Skeletal muscle satellite cell (primary cell): Measurements from ENCODE around the gene DGCR6.
"Not testable (repeated sequence)": the region's sequence is repeated elsewhere in the genome, so short reads cannot be mapped to it uniquely, and the experiment has no call there.

Experiments
- H3K27me3 ChIP-seq: 2 replicates; pipeline ENCODE4 v1.7.0; 2013; ENCODE audit warnings: low read length; ENCODE audit not compliant: control insufficient read depth, insufficient read depth
- H3K36me3 ChIP-seq: 2 replicates; pipeline ENCODE4 v1.7.0; 2013; ENCODE audit warnings: mild to moderate bottlenecking, control low read depth, low read length; ENCODE audit not compliant: insufficient read depth
- H3K4me1 ChIP-seq: 2 replicates; pipeline ENCODE4 v1.7.0; 2013; ENCODE audit warnings: low read length; ENCODE audit not compliant: control insufficient read depth, insufficient read depth
- H3K4me2 ChIP-seq: 2 replicates; pipeline ENCODE4 v1.7.0; 2013; ENCODE audit warnings: mild to moderate bottlenecking, low read length
- H3K4me3 ChIP-seq: 2 replicates; pipeline ENCODE4 v1.7.0; 2013; ENCODE audit warnings: low read length
- H3K9ac ChIP-seq: 2 replicates; pipeline ENCODE4 v1.7.0; 2013; ENCODE audit warnings: mild to moderate bottlenecking, low read depth, low read length, moderate library complexity
- H3K9me3 ChIP-seq: replicated peaks from 2 replicates; pipeline ENCODE4 v1.7.0; 2013; ENCODE audit warnings: mild to moderate bottlenecking, control low read depth, low read length

Gene DGCR6

DNA sequence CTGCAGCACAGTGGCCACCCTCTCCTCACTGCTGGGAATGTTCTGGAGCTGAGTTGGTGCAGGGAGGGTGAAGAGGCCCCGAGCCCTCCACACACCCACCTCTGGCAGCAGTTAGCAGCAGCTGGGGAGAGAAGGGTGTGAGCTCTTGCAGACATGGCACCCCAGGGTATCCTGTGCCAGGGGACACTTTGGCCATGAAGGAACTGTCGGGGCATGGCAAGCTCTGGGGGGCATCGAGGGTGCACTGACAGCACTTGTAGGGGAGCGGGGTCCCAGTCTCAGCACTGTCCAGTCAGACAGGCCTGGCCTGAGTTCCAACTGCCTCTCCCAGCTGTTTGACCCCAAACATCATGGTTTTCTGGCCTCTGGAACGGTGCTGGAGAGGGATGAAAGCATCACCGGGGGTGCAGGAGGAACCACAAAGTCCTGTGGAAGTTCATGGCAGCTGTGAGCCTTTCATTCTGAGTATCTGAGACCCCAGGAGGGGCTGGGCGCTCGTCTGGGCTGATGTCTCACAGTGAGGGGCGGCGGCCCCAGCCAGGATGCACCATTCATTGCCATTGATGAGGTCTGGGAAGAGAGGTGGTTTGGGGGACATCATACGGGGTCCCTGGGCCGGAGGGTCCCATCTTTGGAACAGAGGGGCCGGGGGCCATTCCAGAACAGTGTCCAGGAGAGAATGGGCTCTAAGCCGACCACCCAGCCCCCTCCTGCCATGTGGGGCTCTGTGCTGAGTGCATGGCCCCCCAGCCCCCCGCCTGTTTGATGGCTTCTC lies 50.2 kb downstream of the DGCR6 start:
- H3K36me3 ChIP-seq, H3K27me3 ChIP-seq, H3K9me3 ChIP-seq, H3K4me1 ChIP-seq, H3K9ac ChIP-seq, H3K4me2 ChIP-seq, H3K4me3 ChIP-seq: not testable (repeated sequence)

DNA sequence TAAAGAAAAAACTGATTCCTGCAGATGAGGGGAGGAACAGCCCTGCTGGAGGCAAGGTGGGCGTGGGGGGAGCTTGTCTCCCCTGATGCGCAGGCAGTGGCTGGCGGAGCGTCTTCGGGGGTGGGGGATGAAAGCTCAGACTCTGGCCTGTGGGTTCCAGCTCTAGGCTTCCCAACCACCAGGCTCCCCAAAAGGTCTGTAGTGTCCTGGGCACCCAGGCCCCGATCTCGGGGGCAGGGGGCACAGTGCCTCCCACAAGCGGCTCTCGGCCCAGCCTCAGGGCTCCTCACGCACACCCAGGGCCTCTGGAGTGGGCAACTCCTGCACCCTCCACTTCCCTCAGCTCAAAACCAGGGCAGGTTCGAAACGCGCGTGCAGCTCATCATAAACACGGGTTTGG lies 50.8 kb downstream of the DGCR6 start:
- not testable (repeated sequence) for H3K4me2 ChIP-seq, H3K9ac ChIP-seq, H3K36me3 ChIP-seq, H3K4me3 ChIP-seq, H3K27me3 ChIP-seq, H3K9me3 ChIP-seq, H3K4me1 ChIP-seq

DNA sequence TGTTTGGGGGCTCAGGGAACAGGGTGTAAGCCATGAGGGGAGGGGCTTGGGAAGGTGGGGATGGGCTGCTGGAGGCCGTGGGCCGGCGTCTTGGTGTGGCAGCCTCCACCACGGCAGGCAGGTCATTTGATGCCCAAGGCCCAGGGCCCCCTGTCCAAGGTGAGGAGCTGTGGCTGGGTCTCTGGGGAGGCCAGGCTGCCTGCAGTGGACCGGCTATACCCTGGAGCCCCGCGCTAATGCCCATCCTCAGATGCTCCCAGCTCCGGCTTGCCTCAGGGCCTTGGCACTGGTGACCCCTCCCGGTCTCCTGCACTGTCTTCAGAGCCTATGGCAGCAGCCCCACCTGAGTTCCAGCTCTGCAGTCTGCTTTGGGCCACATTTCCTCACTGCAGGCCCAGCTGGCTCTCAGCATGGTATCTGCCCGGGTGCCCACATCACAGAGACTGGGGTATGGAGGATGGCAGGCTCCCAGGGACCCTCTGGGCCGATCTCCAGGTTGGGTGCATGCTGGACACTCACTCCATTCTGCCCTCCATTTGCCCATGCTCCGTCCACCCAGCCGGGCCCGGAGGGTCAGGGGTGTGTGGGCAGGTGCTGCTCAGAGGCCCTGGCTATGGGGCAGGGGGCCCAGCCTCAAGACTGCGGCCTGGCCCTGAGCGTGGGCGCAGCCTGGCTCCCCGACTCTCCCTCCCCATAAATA lies 51.7 kb downstream of the DGCR6 start:
- H3K27me3 ChIP-seq, H3K9me3 ChIP-seq, H3K9ac ChIP-seq, H3K36me3 ChIP-seq, H3K4me2 ChIP-seq, H3K4me3 ChIP-seq, H3K4me1 ChIP-seq: not testable (repeated sequence)

DNA sequence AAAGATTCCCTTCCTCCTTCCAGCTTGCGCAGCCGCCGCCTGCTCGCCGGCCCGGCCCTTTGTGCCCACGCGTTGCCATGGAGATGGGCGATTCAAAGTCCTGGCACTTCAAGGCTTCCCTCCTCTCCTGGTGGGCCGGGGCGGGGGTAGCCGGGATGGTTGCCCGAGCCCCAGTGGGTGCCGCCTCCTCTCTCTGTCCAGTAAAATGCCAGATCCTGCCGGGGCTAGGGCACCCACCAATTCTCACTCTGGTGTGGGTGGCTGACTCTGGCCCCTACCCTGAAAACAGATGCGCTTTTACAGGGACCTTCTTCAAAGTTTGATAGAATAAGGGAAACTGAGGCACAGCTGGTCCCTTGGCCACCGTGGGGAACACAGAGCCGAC lies 52.2 kb downstream of the DGCR6 start:
- H3K9me3 ChIP-seq, H3K36me3 ChIP-seq, H3K4me2 ChIP-seq, H3K9ac ChIP-seq, H3K4me1 ChIP-seq, H3K27me3 ChIP-seq, H3K4me3 ChIP-seq: not testable (repeated sequence)

DNA sequence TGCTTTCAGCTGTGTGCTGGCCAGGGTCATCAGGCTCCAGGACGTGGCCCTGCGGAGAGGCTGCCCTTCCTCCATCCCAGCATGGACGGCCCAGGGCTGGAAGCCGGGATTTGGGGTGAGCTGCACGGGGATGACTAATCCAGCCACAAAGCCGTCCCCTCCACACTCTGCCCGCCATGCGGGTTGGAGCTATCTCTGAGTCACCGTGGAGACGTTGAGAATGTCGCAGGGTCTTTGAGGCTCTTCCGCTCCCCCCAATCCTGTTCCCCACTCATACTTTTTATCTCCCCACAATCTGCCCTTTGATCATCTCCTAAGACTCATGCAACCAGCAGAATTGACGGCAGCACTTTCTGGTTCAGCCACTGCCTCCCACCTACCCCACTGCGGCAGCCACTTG lies 52.6 kb downstream of the DGCR6 start:
- not testable (repeated sequence) for H3K4me2 ChIP-seq

DNA sequence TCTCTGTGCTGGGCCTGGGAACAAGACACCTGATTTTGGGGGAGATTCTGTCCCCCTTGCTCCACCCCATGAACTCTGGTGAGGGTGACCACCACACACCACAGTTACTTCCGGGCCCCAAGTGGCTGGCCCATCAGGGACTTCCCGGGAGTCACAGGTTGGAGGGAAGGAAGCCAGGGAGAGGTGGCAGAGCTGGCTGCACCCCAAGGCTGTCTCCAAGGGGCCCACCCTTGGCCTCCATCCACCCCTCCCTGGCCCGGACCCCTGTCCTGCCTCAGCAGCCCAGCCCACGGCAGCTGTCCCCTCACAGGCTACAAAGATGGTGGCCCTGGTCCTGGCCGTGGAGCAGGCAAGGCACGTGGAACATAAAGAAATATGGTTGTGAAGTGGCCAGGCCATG lies 53.1 kb downstream of the DGCR6 start:
- not testable (repeated sequence) for H3K36me3 ChIP-seq, H3K9ac ChIP-seq, H3K4me1 ChIP-seq, H3K4me3 ChIP-seq, H3K27me3 ChIP-seq, H3K4me2 ChIP-seq, H3K9me3 ChIP-seq

More for the DNA sequence above, 52.6 kb downstream of the DGCR6 start:
- H3K4me1 ChIP-seq, H3K9me3 ChIP-seq, H3K36me3 ChIP-seq, H3K9ac ChIP-seq, H3K4me3 ChIP-seq, H3K27me3 ChIP-seq: not testable (repeated sequence)

DNA sequence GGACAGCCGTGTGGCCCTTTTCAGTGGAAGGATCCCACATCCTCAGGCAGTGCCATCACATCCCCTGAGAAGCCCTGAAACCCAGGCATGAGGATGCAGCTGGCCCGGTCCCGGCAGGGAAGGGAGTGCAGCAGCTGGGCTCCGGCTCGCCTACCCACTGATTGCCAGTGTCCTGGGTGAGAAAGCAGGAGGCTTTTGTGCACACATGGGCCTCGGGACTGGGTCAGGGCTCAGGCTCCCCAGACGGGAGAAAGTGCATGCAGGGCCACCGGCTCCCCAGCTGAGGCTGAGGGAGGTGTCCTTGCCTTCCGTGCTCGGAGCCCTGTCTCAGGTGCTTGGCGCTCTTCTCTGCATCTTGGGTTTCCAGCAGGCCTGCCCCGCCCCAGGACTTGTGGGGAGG lies 53.6 kb downstream of the DGCR6 start:
- H3K9ac ChIP-seq, H3K4me1 ChIP-seq, H3K36me3 ChIP-seq: not testable (repeated sequence)

DNA sequence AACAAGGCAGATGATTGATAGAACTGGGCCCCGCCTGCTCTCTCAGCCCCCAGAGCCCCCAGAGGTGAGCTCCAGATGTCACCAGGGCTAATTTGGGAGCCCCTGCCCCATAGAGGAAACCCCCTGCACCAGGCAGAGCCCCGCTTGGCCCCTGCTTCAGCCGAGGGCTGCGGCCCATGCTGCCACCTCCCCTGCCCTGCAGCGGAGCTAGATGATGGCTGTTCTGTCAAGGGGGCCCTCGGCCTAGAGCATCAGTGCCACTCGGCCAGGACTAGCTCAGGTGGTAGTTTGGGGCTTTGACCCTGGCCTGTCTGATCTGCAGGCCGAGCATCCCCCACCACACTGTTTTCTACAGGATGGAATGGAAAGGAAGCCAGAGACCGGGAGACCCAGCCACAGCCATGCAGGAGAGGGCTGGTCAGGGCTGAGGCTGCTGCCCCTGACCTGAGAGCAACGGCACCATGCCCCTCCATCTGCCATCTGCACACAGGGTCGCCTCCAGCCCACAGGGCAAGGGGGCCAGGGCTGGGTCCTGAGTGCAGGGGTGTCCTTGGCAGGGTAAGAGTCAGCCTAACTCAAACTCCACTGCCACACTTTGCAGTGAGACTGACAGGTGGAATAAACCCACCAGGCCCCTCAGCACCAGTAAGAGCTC lies 54.2 kb downstream of the DGCR6 start:
- not testable (repeated sequence) for H3K27me3 ChIP-seq

More for the DNA sequence above, 53.6 kb downstream of the DGCR6 start:
- not testable (repeated sequence) for H3K4me2 ChIP-seq, H3K27me3 ChIP-seq, H3K9me3 ChIP-seq, H3K4me3 ChIP-seq

DNA sequence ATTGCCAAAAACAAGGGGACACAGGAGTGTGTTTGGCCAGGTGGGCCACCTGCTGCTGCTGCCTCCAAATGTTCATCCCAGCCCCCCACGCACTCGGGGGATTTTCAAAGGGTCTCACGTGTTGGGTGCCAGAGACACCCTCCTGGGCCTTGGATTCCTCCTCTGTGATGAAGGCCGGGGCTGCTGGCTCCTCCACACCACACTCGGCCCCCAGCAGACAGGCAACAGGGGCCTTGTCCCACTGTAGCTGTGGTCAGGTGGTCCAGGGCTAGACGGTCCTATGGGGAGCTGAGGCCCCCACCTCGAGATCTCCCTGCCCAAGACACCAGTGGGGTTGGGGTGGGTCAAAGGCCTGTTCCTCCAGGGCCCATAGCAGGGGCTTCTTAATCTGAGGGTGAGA lies 55.1 kb downstream of the DGCR6 start:
- H3K4me2 ChIP-seq, H3K27me3 ChIP-seq, H3K4me1 ChIP-seq, H3K36me3 ChIP-seq, H3K9ac ChIP-seq, H3K9me3 ChIP-seq, H3K4me3 ChIP-seq: not testable (repeated sequence)

More for the DNA sequence above, 54.2 kb downstream of the DGCR6 start:
- not testable (repeated sequence) for H3K36me3 ChIP-seq, H3K4me2 ChIP-seq, H3K4me3 ChIP-seq, H3K9me3 ChIP-seq, H3K4me1 ChIP-seq, H3K9ac ChIP-seq
